Measurements from ENCODE around the gene ATRNL1.

The ATRNL1 gene

GRCh38 chr10:115845921-115846320 is 752.8 kb downstream of the ATRNL1 start:
- DNase-seq (ENCODE audit: low read depth), result no peak

- DNase-seq (ENCODE audit: low read depth), result no peak
Observed at GRCh38 chr10:115846528-115846927, 753.4 kb downstream of the ATRNL1 start.

GRCh38 chr10:115849197-115849596 is 756.0 kb downstream of the ATRNL1 start:
- no peak for DNase-seq (ENCODE audit: low read depth)

GRCh38 chr10:115850666-115851065 is 757.5 kb downstream of the ATRNL1 start:
- DNase-seq (ENCODE audit: low read depth), result no peak

- DNase-seq (ENCODE audit: low read depth), result no peak
Observed at GRCh38 chr10:115851695-115852094, 758.5 kb downstream of the ATRNL1 start.

GRCh38 chr10:115854740-115855435 is 761.7 kb downstream of the ATRNL1 start:
- no peak for DNase-seq (ENCODE audit: low read depth)

GRCh38 chr10:115856580-115856979 is 763.4 kb downstream of the ATRNL1 start:
- no peak for DNase-seq (ENCODE audit: low read depth)

- DNase-seq (ENCODE audit: low read depth), result no peak
Observed at GRCh38 chr10:115857856-115858255, 764.7 kb downstream of the ATRNL1 start.

GRCh38 chr10:115860182-115861107 is 767.3 kb downstream of the ATRNL1 start:
- no peak for DNase-seq (ENCODE audit: low read depth)

GRCh38 chr10:115861455-115861854 is 768.3 kb downstream of the ATRNL1 start:
- DNase-seq (ENCODE audit: low read depth), result no peak

- DNase-seq (ENCODE audit: low read depth), result no peak
Observed at GRCh38 chr10:115861864-115862263, 768.7 kb downstream of the ATRNL1 start.

GRCh38 chr10:115866174-115866573 is 773.0 kb downstream of the ATRNL1 start:
- no peak for DNase-seq (ENCODE audit: low read depth)

GRCh38 chr10:115866691-115867090 is 773.5 kb downstream of the ATRNL1 start:
- no peak for DNase-seq (ENCODE audit: low read depth)

GRCh38 chr10:115867305-115867704 is 774.1 kb downstream of the ATRNL1 start:
- no peak for DNase-seq (ENCODE audit: low read depth)

GRCh38 chr10:115871855-115872254 is 778.7 kb downstream of the ATRNL1 start:
- no peak for DNase-seq (ENCODE audit: low read depth)

- DNase-seq (ENCODE audit: low read depth), result no peak
Observed at GRCh38 chr10:115875172-115875571, 782.0 kb downstream of the ATRNL1 start.

- no peak for DNase-seq (ENCODE audit: low read depth)
Observed at GRCh38 chr10:115879372-115880089, 786.4 kb downstream of the ATRNL1 start.

- DNase-seq (ENCODE audit: low read depth), result no peak
Observed at GRCh38 chr10:115882021-115882420, 788.9 kb downstream of the ATRNL1 start.

- no peak for DNase-seq (ENCODE audit: low read depth)
Observed at GRCh38 chr10:115883372-115883771, 790.2 kb downstream of the ATRNL1 start.

- DNase-seq (ENCODE audit: low read depth), result no peak
Observed at GRCh38 chr10:115884331-115884730, 791.2 kb downstream of the ATRNL1 start.

- DNase-seq (ENCODE audit: low read depth), result no peak
Observed at GRCh38 chr10:115895166-115895565, 802.0 kb downstream of the ATRNL1 start.

- DNase-seq (ENCODE audit: low read depth), result no peak
Observed at GRCh38 chr10:115898242-115898641, 805.1 kb downstream of the ATRNL1 start.

GRCh38 chr10:115902596-115902995 is 809.4 kb downstream of the ATRNL1 start:
- no peak for DNase-seq (ENCODE audit: low read depth)
